MM.1S (cell line): Measurements from ENCODE around the gene TBRG4.

ENCODE experiments used
- EZH2 ChIP-seq: fragments of 300-600 bp; sonication (generic); optimal IDR thresholded peaks from 2 replicates; pipeline ENCODE3; 2017; ENCODE audit warnings: low read depth, mild to moderate bottlenecking, antibody characterized with exemption, low read length, mixed read lengths
- EZH2phosphoT487 ChIP-seq: fragments of 300-600 bp; sonication (generic); IDR thresholded peaks from 2 replicates; pipeline ENCODE4 v1.6.1; 2018; ENCODE audit warnings: antibody characterized with exemption, low read length
- TF ChIP-seq, protein P1 (sequence below): fragments of 300-600 bp; sonication (generic); IDR thresholded peaks from 2 replicates; pipeline ENCODE4 v1.5.1; 2016; ENCODE audit warnings: antibody characterized with exemption, low read length, mixed read lengths

DNA sequence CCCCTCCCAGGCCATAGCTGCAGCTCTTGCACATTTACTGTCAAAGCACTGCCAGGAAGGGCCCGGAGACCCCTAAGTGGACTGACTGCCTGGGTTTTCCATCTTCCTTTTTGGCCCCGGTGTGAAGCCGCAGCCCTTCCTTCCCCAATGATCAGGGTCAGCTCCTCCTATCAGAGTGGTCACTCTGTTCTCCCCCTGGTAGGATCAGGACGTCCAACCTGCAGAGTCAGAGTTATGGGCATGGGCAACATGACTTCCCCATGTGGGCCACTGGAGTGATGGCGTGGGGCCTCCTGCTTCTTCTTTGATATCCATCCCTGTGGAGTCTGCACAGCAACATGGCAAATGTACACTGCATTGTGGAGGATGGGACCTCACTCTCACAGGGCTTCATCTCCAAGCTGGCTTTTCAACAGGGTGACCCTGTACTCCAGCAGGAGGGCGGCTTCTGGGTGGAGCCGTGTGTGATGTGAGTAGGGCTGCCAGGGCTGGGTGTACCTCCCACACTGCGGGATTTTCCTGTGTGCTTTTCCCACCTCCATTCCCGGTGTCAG is 39.7 kb upstream of the TBRG4 start:
- no peak for TF ChIP-seq EZH2phosphoT487
- TF ChIP-seq, protein P1, sequence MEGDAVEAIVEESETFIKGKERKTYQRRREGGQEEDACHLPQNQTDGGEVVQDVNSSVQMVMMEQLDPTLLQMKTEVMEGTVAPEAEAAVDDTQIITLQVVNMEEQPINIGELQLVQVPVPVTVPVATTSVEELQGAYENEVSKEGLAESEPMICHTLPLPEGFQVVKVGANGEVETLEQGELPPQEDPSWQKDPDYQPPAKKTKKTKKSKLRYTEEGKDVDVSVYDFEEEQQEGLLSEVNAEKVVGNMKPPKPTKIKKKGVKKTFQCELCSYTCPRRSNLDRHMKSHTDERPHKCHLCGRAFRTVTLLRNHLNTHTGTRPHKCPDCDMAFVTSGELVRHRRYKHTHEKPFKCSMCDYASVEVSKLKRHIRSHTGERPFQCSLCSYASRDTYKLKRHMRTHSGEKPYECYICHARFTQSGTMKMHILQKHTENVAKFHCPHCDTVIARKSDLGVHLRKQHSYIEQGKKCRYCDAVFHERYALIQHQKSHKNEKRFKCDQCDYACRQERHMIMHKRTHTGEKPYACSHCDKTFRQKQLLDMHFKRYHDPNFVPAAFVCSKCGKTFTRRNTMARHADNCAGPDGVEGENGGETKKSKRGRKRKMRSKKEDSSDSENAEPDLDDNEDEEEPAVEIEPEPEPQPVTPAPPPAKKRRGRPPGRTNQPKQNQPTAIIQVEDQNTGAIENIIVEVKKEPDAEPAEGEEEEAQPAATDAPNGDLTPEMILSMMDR, result no peak
- TF ChIP-seq EZH2, result no peak
